ENCODE results near the gene C3orf18.
A peak's percentile ranks its signal among the peaks of the same experiment; 100 is the strongest.

The C3orf18 gene

DNA sequence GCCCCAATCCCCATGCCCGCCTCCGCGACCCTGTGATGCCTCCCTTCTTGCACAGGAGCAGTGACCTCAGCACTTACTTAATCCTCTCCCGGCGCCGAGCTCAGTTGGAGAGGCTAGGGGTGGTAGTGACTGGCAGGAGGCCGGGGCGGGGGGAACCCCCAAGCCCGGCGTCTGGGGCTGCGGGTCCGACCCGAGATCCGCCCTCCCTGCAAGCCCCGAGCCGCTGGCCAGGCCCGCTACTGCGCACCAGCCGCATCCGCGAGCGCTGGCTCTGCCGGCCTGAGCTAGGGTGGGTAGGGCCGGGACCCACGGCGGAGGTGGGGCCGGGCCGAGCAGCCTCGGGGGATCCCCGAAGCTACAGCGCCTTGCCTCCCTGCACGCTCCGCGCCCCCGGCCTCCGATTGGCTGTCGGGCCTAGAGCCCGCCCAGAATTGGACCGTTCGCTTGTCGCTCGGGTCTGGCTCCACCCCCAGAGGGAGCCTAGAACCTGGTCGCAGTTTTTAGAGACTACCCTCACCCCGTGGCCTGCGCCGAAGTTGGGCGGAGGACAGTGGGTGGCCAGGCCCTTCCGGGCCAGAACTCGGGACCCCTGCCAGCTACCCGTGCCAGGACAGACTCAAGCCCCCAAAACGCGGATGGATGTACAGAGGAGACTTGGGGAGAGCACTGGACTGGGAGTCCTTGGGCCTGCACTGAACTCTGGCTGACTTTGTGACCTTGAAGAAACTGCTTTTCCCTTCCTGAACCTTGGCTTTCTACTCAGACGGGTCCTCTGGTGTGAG, at the start of gene C3orf18:
TSS of gene C3orf18 (minus strand) at position 362 of the 782 bp plus-strand sequence. CDS start 2,048 bp downstream, outside the sequence.
- in situ Hi-C loops (cut with HindIII; ENCODE audit: low sequenced_read_pairs) = no loop called here
- peak; percentile 55 for DNase-seq (ENCODE audit: low read depth)

DNA sequence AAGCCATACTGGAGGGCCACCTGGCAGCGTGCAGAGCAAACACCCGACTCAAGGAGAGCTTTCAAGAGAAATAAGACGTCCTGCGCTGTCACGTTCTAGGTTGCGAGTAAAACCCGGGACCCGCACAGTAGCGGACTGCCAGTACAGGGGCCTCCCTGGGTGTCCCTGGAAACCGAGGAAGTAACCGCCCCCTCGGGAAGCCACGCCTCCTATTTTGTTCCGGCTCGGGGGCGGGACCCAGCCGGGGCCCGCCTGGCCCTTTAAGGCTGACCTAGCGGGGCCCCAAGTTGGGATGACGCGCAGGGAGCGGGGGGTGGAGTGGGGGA, 49.2 kb upstream of the C3orf18 start:
- TF ChIP-seq, protein P1, sequence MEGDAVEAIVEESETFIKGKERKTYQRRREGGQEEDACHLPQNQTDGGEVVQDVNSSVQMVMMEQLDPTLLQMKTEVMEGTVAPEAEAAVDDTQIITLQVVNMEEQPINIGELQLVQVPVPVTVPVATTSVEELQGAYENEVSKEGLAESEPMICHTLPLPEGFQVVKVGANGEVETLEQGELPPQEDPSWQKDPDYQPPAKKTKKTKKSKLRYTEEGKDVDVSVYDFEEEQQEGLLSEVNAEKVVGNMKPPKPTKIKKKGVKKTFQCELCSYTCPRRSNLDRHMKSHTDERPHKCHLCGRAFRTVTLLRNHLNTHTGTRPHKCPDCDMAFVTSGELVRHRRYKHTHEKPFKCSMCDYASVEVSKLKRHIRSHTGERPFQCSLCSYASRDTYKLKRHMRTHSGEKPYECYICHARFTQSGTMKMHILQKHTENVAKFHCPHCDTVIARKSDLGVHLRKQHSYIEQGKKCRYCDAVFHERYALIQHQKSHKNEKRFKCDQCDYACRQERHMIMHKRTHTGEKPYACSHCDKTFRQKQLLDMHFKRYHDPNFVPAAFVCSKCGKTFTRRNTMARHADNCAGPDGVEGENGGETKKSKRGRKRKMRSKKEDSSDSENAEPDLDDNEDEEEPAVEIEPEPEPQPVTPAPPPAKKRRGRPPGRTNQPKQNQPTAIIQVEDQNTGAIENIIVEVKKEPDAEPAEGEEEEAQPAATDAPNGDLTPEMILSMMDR (IDR thresholded peaks at IDR 0.05; ENCODE audit: low read depth, low read length, missing control alignments) = no peak
- in situ Hi-C loops (cut with HindIII; ENCODE audit: low sequenced_read_pairs) = no loop called here
- peak overlapping the region; percentile 56 for H3K4me3 ChIP-seq (ENCODE audit: low read depth, low read length)
- DNase-seq (ENCODE audit: low read depth) = peak; percentile 42

More for the DNA sequence above, at the start of gene C3orf18:
- TF ChIP-seq, protein P1 (IDR thresholded peaks at IDR 0.05; ENCODE audit: low read depth, low read length, missing control alignments) = no peak
- peak within 1 kb of the TSS; percentile 80 for H3K4me3 ChIP-seq (ENCODE audit: low read depth, low read length)

DNA sequence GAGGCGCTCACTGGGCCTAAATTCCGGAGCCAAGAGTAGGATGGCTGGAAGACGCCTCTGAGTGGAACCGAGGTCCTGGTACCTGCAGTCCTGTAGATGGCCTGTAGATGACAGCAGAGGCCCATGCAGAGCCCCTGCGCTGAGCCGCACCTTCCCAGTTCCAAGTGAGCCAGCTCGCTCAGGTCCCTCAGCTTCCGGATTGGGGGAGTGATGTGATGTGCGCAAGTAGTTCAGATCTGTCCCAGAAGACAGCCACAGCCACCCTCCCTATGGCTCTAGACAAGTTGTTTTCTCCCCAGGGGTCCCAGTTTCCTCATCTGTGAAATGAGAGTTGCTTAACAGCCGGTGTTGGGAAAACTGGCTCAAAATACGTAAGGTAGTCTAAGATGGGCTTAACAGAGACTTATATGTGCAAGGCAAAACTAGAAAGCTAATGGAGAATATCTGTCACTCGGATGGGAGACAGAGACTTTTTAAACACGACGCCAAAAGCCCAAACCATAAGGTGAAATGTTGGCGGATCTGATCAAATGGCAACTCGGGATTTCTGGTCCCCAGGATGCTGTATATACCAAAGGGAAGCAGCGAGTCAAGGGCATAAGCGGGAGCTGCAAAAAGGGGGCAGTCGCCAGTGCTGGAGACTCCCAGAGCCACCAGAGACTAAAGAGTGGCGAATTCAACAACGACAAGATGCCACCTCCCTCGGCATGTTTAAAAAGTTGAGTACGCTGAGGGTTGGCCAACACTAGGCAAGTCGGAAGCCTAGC, 48.6 kb upstream of the C3orf18 start:
- H3K4me3 ChIP-seq (ENCODE audit: low read depth, low read length) = peak overlapping the region; percentile 56
- in situ Hi-C loops (cut with HindIII; ENCODE audit: low sequenced_read_pairs) = no loop called here
- TF ChIP-seq, protein P1 (IDR thresholded peaks at IDR 0.05; ENCODE audit: low read depth, low read length, missing control alignments) = peak; percentile 100
- peak; percentile 55 for DNase-seq (ENCODE audit: low read depth)

DNA sequence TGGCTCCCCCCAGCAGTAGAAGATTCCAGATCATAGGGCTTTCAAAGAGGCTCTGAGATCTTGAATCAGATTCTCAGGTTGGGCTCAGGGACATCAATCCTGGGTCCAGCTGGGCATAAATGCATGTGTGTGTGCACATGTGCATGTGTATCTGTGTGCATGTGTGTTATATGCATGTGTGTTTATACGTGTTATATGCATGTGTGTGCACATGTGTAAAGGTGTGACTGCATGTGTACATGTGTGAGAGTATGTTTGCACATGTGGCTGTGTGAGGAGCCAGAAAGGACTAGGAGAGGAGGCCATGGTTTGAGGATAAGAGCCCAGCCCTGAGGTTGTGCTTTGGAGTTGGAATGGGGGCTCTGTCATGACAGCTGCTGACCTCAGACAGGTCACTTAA, 47.6 kb upstream of the C3orf18 start:
- TF ChIP-seq, protein P1 (IDR thresholded peaks at IDR 0.05; ENCODE audit: low read depth, low read length, missing control alignments) = no peak
- H3K4me3 ChIP-seq (ENCODE audit: low read depth, low read length) = no peak overlapping the region
- in situ Hi-C loops (cut with HindIII; ENCODE audit: low sequenced_read_pairs) = no loop called here
- DNase-seq (ENCODE audit: low read depth) = no peak

DNA sequence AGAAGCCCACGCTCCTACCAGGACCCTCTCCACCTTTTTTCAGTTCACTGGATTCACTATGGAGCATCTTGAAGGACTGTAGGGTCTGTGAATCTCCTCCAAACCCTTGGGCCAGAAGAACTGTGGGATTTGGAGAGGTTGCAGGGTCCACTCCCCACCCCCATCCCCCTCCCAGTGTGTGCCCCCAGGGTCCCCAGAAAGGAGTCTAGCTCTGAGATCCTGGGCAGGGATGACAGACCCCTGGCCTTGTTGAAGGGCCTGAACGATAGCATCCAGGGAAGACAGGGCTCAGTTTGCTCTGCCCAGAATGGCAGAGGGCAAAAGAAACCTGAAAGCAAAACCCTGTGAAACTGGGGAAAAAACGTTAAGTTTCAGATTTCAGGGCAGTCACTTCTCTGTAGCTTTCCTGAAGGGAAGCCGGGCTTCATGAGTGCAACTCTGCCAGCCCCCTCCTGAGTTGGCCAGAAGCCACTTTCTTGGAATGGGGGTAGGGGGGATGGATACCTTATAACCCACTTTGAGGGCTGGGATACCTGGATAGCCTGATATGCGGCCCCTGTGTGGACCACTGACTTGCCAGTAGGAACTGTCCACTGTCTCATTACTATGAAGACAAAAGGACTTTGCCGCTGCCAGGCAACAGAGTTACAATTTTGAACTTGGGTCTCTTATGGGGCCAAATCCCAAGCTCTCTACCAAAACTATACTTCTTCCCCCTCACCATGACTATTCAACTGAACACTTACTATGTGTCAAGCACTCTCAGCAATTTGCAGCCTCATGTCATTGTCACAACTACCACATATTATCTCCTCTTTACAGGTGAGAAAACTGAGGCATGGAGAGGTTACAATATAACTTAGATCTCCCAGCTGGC, 45.7 kb upstream of the C3orf18 start:
- TF ChIP-seq, protein P1 (IDR thresholded peaks at IDR 0.05; ENCODE audit: low read depth, low read length, missing control alignments) = no peak
- in situ Hi-C loops (cut with HindIII; ENCODE audit: low sequenced_read_pairs) = no loop called here
- H3K4me3 ChIP-seq (ENCODE audit: low read depth, low read length) = no peak overlapping the region
- DNase-seq (ENCODE audit: low read depth) = no peak

Measured in astrocyte of the cerebellum (primary cell).